Stimulated activated CD4-positive, alpha-beta T cell treated with anti-CD3 and anti-CD28 coated beads, Interleukin-12 subunit alpha, Interleukin-12 subunit beta, amount 100 ng/mL, for 24 hours (primary cell): ENCODE results near the gene MPZL1.

Source experiments
- DNase-seq, 2 experiments: peaks; one replicate each; pipeline ENCODE4 v3.0.0-alpha.2; 2020; ENCODE audit warnings: low read depth in 2 of 2

Gene MPZL1

DNA sequence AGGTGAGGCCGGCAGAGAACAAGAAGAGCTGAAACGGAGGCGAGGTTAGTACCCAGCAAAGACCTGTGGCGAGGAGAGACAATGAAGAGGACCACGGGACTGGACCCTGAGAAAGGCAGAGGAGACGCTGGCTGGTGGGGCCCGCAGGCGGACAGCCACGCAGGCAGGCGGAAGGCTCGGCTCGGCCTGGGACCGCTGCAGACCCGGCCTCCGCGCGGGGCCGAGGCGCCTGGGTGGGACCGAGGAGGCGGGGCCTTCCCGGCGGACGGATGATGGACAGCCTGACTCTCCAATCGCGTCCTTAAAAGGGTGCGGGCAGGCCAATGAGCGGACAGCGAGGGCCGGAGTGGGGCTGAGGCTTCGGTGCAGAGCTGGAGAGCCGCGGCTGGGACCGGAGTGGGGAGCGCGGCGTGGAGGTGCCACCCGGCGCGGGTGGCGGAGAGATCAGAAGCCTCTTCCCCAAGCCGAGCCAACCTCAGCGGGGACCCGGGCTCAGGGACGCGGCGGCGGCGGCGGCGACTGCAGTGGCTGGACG lies at the start of gene MPZL1:
MPZL1 (plus strand) TSS at position 366 of the 535 bp plus-strand sequence. CDS start 170 bp downstream, outside the sequence.
- DNase-seq: peak; percentile 86 to 94

DNA sequence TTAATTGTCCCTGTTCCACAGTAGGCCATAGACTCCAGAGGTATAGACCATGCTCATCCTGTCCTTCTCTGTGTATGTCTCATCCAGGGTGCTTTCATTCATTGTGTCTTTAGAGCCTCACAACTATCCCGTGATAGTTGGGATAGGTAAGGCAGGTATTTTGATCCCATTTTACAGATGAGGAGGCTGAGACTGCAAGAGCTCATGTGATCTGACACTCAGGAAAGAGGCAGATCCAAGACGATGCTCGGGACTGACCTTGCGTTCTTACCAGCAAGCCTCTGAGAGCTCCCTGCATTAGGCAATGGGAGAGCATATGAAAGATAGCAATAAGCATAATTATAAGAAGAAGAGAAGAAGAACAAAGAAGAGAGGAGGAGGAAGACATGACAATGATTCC lies 49.0 kb upstream of the MPZL1 start:
- DNase-seq: no peak

DNA sequence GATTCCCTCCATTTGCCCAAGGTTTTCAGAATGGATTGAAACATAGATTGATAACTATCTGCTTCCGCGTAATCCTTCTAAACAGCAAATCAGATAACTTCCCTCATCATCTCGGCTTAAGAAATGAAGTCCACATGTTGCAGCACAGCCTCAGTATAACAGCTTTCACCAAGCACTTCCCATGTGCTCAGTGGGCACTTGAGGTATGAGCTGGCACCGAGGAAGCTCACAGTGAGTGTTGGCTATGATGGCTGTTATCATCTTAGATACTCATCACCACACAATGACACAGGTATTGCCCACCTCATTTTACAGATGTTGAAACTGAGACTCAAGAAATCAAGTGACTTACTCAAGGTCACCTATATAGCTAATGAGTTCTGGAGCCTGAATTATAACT lies 48.5 kb upstream of the MPZL1 start:
- no peak for DNase-seq

DNA sequence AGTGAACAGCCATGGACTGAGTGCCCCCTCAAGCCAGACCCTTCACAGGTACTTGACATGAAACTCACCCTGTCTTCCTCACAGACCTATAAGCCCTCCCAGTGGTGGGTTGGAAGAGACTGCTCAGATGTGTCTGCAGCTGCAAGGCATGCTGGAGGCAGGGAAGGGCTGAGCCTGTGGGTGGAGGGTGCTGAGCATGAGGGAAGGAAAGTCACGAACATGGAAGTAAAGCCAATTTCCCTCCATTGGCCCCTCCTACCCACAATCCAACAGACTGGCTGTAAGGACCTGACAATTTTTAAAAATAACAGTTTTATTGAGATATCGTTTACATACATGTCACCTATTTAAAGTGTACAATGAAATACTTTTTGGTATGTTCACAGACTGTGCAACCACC lies 47.6 kb upstream of the MPZL1 start:
- DNase-seq: no peak

DNA sequence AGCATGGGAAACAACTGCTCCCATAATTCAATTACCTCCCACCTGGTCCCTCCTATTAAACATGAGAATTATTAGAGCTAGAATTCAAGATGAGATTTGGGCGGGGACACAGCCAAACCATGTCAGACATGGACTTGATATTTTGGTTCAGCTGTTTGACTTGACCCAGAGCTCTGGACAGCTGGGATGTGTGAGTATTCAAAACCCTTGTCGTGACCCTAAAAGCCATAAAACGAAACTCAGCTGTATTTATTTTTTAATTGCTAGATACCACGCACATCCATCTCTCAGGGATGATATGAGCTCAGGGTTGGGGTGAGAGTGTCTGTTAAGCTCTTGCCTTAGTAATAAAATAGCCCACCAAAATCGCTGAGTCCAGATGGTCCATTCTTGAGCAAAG lies 46.3 kb upstream of the MPZL1 start:
- DNase-seq: no peak

DNA sequence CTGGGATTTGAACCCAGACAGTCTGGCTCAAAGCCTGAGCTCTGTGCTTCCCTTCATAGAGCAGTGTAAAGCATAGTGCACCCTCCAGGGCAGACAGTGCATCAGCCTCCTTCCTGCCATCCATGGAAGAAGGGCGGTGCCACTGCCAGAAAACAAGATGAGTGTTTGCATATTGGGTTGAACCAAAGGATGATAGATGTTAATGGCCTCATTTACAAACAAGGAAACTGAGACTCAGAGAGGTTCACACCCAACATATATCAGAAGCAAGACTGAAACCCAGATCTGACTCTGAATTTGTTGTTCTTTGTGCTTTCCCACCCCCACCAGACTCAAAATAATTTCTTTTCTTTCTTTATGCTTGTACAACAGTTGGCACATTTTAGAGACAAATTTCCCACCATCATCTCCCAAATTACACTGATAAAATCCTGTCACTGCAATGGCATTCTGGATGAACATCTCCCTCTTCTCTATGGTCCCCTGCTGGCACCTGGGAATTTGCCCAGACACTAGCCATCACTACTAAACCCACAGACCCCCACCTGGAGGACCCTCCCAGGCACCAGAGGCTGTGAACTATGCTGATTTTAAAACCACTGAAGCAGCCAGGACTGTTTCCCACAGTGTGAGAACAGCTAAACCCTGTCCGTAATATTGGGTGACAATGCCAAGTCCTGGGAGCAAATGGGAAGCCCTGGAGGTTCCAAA lies 45.4 kb upstream of the MPZL1 start:
- DNase-seq: no peak

DNA sequence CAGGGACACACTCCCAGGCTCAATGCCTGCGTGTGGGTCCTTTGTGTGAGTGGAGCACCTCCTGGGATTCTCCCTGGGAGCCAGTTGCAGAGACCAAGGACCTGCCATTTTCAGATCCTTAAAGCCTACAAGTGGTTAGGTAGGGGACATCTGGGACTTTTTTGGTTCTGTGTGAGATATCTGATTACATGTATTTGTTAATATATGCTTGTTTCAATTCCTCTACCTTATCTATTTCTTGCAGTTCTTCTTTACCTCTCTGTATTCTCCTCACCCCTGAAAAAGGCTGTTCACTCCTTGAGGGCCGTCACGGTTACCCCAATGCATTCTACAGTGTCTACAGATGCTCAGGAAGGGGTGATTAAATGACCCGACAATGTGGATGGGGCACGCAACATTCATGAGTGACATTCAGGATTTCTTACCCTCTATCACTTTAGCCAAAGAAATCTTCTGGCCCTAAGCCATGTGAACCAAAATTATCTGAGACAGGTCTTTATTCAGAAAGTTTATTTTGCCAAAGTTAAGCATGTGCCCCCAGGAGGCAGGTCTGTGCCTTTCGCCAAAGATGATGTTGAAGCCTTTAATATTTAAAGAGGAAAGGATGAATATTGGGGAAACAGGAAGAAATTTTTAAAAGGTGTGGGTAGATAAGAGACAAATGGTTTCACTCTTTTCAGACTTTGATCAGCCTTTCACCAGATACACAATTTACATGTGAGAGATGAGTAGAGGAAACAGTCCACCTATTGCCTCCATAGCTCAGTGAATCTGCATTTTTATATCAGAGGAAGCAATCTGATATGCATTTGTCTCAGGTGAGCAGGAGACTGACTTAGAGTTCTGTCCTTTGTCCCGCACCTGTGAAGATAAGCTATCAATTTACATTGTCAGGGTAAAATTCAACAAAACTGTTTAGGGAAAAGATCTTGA lies 44.6 kb upstream of the MPZL1 start:
- no peak for DNase-seq

DNA sequence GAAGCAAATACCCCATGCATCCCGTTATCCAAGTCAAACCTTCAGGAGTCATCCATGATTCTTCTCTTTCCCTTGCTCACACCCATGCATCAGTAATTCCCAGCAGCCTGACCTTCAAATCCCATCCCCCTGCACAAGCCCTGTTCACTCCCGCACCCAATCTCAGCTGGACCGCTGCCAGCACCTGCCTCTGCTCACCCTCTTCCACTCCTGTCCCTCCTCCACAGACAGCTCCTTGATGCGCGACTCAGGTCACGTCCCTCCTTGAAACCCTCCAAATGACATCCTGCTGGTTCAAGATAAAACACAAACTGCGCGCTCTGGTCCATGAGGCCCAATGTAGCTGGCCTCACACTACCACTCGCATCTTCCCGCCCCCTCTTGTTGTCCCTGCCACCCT lies 43.4 kb upstream of the MPZL1 start:
- DNase-seq: no peak

DNA sequence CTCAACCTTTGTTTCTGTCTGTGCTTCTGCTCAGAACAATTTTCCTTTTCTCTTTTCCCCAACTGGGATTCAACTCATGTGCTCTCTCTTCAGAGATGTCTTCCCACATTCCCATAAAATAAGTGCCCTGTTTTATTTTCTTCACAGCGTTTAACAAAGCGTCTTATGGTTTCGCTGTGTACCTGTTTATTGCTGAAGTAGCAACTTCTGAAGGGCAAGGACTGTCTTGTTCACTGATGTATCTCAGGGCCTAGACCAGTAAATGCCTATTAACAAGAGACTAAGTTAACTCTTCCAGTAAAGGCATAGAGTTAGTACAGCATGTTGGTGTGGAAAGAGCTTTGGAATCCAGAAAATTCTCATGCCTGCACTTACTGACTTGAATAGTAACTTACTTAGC lies 42.9 kb upstream of the MPZL1 start:
- no peak for DNase-seq

DNA sequence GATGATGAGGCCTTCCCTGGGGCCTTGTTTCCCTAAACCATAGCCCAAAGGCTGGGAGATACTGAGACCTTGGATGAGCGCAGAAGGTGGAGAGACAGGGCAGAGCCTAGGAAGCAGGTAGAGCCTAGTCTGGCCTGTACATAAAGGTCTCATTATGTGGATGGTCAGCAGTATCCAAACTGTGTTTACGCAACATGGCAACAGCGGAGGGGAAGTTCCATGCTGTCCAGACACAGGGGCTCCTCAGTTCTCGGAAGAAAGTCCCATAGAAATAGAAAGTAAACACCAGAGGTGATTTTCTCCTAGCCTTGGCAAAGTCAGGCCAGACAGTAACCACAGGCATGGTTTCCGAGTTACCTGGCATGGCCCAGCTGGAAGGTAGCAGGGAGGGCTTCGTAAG lies 42.1 kb upstream of the MPZL1 start:
- DNase-seq: no peak

DNA sequence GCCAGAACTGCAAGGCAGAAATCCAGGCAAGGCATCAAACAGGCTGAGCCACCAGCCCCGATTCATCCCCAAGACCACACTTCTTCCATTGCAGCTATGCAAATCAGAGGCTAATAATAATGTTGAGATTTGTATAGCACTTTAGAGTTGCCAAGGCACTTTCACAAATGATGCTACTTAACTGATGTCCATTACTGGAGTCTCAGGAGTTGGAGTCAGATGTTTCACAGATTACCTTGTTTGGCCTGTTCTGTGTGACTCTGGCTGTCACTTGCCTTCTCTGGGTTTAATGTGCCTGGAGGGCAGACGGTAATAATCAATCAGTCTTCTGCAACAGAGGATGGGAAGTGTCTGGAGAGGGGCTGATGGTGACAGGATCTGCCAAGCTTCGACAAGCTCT lies 40.8 kb upstream of the MPZL1 start:
- DNase-seq: no peak

DNA sequence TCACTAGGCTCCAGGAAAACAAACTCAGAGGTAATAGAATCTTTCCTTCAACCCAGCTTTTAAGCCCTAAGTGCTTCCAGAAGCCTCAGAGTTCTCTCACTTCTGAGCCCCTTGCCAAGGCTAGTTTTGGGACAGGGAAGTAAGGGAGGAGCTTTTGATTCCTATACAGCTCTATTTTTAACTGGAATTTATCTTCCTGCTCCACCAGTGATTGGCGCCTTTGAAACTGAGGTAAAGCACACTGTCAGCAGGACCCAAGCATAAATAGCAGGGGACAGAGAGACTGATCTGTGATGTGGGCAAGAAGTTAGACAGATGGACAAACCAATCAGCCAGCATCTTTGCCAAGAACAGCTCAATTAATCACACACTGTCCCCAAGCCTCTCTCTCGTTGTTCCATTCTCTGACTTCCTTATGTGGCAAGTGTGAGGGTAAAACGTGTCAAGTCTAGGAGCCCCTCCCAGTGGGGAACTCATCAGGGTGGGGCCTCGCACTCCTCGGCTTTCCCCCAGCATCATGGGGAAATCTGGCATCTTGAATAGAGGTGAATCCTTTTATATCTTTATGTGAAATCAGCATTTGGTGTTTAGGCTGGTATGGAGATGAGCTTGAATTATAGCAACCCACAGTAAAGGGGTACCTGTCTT lies 40.2 kb upstream of the MPZL1 start:
- no peak for DNase-seq

DNA sequence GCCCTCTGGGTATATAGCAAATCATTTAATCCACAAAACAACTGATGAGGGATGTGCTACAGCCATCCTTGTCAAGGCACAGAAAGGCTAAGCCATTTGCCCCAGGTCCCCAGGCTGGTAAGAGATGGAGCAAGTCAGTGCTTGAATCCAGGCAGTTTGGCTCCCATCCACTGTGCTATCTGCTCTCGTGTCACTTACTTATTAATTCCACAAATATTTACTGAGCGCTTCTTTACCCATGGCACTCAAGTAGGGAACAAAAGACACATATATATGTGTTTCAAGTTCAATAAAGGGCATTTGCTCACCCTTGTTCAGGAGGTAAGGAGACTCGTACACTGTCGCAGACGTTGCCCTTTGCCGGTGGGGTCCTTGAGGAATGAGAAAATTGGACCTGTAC lies 38.6 kb upstream of the MPZL1 start:
- no peak for DNase-seq

DNA sequence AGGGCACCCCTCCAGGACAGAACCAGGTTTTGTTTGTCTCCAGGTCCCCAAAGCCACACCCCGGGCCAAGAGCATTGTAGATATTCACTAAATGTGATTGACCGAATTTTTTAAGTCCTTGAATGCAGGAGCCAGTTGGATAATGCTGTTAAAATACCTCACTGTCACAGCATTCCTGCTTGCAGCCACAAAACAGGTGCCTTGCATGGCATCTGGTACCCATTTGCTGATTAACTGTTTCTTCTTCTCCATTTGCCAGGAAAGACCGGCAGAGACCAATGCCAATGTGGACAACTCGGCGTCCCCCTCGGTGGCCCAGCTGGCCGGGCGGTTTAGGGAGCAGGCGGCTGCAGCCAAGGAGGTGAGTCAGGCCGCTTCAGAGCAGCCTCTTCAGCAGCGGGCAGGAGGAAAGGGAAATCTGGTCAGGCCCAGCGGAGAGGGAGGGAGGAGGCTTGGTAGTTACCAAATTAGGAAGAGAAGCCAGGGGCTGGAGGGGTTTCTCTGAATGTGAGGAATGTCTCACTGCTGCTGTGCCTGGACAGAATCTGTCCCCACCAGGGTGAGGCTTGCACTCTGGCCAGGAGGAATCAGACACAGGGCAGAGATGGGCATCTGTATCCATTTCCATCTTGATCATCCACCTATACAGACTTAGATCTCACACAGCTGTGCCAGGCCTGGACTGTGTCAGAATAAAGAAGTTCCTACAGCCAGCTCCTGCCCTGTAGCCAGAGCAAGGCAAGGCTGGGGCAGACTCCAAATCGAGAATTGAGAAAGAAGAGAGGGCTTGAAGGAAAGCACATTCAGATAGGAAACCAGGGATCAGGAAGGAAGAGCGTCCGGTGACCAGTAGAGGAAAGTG lies 37.9 kb upstream of the MPZL1 start:
- no peak for DNase-seq

DNA sequence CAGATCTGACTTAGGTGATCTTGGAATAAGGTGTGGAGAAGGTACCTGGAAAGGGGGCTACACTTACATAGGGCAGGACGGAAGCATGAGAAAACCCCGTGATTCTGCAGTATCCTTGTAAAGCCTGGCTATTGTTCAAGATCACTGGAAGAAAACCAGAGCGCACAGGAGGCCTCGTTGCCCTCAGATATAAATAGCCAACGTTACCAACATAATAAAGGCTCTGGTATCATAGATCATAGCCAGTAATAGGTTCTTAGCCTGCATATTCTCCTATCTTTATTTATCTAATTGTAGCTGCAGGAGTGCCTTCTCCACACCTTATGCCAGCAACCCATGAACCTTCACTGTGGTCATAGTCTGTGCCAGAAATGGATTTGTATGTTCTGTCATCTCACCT lies 35.9 kb upstream of the MPZL1 start:
- no peak for DNase-seq

DNA sequence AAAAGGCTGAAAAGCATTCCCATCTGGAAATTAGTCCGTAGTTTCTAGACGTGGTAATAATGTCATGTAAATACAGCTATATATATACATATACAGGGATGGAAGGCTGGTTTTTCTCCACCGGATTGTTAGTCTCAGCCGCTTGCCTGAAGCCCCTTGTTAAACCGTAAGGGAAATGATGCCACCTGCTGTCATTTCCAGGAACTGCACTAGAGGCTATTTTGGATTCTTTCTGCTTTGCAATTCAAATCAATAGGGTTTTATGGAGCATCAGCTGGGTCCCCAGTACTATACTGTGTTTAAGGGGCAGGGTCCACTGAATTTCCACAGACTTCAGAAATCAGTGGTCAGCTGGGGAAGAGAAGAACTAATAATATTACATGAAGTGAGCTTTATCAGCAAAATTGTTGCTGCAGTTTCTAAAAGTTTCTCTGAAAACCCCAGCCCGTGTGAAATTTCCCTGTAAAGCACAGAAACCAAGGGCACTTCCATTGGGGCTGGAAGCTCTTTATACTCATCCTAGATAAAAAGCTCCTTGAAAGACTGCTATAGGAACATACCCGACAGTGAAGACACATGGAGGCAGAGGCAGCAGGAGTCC lies 33.8 kb upstream of the MPZL1 start:
- DNase-seq: peak; percentile 60 to 81

DNA sequence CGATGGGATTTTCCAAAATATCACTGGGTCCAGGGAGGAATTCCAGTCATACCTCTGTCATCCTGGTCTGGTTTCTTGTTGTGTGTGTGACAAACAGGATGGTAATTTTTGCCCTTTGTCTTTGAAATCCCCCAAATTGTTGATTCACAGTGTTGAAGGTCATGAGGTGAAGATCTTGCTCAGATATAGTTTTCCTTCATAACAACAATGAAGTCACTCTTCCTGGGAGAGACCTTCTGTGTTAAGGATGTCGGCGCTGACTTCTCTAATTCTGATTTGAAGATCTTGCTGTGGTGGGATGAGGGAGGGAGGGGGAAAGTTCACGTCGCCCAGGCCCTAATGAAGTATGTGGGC lies 32.2 kb upstream of the MPZL1 start:
- DNase-seq: no peak

DNA sequence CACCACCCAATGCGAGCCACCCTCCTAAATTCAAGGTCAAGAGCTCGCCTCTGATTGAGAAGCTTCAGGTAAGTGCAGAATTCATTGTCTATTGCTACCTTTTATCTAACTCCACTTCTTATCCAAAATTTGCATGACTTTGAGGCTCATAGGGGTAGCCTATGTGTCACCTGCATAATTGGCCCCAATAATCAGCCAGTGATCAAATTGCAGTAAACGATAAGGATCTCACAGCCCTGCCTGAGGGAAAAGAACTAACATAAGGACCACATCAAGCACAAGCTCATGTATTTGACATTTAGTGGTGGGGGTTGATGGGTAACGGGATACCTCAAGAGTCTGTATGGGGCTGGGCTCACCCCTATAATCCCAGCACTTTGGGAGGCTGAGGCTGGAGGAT lies 31.7 kb upstream of the MPZL1 start:
- no peak for DNase-seq

DNA sequence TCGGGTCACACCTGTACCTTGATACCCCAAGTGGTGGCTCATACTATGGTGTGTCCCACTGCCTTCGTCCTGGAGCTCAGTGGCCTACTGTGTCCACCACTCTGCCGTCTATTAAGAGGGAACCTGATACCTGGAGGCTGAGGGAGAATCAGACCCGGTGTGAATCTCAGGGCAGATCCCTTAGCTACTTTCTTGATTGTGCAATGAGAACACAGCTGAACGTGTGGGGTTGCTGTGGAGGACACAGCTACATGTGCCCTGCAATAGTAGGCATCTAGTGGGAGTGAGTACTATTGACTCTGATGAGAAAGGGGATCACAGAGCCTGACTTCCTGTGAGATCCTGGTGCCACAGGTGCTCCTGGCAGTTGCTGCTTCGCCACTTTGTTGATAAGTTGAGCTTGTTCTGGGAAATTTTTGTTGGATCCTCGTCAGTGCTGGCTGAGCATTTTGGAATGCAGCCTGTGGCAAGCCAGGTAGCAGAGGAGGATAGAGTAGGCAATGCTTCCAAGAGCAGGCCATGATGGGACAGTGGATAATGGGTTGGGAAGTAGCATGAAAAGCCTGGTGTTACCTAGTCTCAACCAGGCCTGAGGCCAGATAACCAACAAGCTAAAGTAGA lies 28.2 kb upstream of the MPZL1 start:
- no peak for DNase-seq

DNA sequence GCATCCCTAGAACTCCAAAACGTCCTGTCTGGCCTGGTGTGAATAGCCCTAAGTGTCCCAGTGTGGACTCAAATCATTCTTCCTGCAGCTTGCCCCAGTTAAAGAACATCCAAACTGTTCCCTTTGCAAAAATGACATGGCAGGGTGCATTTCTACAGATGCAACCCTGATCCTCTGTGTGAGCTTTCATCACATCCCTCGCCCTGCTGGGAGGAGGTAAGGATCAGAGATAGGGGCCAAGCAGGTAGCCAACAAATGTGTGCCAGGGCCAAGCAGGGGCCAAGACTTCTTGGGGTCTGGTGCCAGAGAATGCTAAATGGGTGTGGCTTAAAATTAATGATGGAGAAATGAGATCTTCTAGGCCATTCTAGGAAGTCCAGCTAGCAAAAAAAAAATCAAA lies 27.1 kb upstream of the MPZL1 start:
- DNase-seq: no peak

DNA sequence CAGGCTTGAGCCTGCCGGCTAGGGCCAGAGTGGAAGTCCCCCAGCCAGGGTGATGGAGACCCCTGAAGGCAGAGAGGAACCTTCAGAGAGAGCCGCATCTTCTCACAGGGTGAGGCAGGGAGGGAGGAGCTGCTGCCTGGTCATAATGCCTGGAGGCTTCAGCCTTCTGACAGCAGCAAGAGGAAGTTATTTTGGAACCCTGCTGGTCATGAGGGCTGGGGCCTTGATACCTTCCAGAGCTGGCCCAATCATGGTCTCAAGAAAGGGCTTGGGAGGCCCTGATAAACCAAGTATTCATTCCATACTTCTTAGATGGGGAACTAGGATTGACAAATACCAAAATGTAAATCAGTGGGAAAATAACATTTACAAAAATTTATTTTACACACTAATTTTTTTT lies 26.6 kb upstream of the MPZL1 start:
- DNase-seq: no peak
